AG04450 (cell line): ENCODE data around the gene BMP10. TPM values are rescaled to one million over a fixed set of nuclear protein-coding genes. Genes with fewer than 3 reads are reported as not detected.
A peak's percentile ranks its signal among the peaks of the same experiment; 100 is the strongest.

Experiments used
- CTCF ChIA-PET: fragments of 300-600, 350-600 bp; formaldehyde crosslinking; extraction: SDS; loops from one replicate; lab custom pipeline; 2022; ENCODE audit warnings: antibody characterized with exemption, inconsistent platforms; lab: Charles Lee
- POLR2A ChIA-PET: fragments of 350-600 bp; formaldehyde crosslinking; extraction: SDS; loops from one replicate; lab custom pipeline; 2021; ENCODE audit warnings: antibody characterized with exemption, inconsistent platforms; lab: Yijun Ruan, JAX
- DNase-seq: peaks from one replicate; pipeline ENCODE4 v3.0.0-alpha.2; 2011; ENCODE audit warnings: low read depth, low spot score
- H3K27ac ChIP-seq: one replicate; pipeline ENCODE4 v1.5.1; 2012; ENCODE audit warnings: low read depth, low read length, control low read depth
- H3K27me3 ChIP-seq: one replicate; pipeline ENCODE4 v1.6.0; 2012; ENCODE audit warnings: low read length; ENCODE audit not compliant: control insufficient read depth, insufficient read depth
- H3K4me3 ChIP-seq: 2 replicates; pipeline ENCODE4 v1.5.1; 2011; ENCODE audit warnings: mild to moderate bottlenecking, low read depth, low read length, control low read depth
- H3K9me3 ChIP-seq: 2 replicates; pipeline ENCODE4 v1.5.1; 2012; ENCODE audit warnings: low read length; ENCODE audit not compliant: control insufficient read depth, insufficient read depth
- CTCF ChIP-seq: IDR thresholded peaks from 2 replicates; pipeline ENCODE4 v1.5.1; 2011; ENCODE audit warnings: low read depth, low read length, control low read depth, inconsistent platforms
- polyA plus RNA-seq: library from polyadenylated mRNA; depleted of rRNA; stranded (reverse); fragments of >200 nt; gene quantifications from 2 replicates; pipeline ENCODE4 v1.2.3, GENCODE V29; 2011

The BMP10 gene
- polyA plus RNA-seq, 1 experiment = not detected

- Histone ChIP-seq H3K4me3 (no peak overlapping the region), H3K9me3 (no peaks in the 10 kb centered on the region), H3K27me3 (no peaks in the 10 kb centered on the region), H3K27ac (peak overlapping the region; percentile 66)
- ChIA-PET POLR2A (interaction anchor here (0.7 to 1.3 kb wide), 2 partner anchors 10 to 390 kb away, joined by 3 to 4 read pairs; no protein-coding TSS in a partner anchor), CTCF (interaction anchor here (1.2 to 2.7 kb wide), 2 partner anchors 78 to 95 kb away, joined by 4 to 9 read pairs; no protein-coding TSS in a partner anchor)
- no peak for DNase-seq
- no peak for TF ChIP-seq CTCF
Measured at GRCh38 chr2:68829749-68830148, 41.4 kb downstream of the BMP10 start.

- POLR2A ChIA-PET = interaction anchor here (0.7 to 1.3 kb wide), 2 partner anchors 9 to 391 kb away, joined by 3 to 4 read pairs; no protein-coding TSS in a partner anchor
- peak overlapping the region; percentile 66 for H3K27ac ChIP-seq
Measured at GRCh38 chr2:68828887-68829708, 42.1 kb downstream of the BMP10 start.

GRCh38 chr2:68827666-68828065 is 43.5 kb downstream of the BMP10 start:
- Histone ChIP-seq H3K9me3 (no peaks in the 10 kb centered on the region), H3K27me3 (no peaks in the 10 kb centered on the region), H3K4me3 (no peak overlapping the region), H3K27ac (no peak overlapping the region)
- POLR2A ChIA-PET = no interaction called here
- no peak for TF ChIP-seq CTCF
- CTCF ChIA-PET = no interaction called here
- DNase-seq = no peak

More at GRCh38 chr2:68828887-68829708, 42.1 kb downstream of the BMP10 start:
- Histone ChIP-seq H3K4me3 (no peak overlapping the region), H3K9me3 (no peaks in the 10 kb centered on the region), H3K27me3 (no peaks in the 10 kb centered on the region)
- TF ChIP-seq CTCF = no peak
- peak; percentile 88 for DNase-seq
- CTCF ChIA-PET = interaction anchor here (1.2 to 2.7 kb wide), 2 partner anchors 77 to 96 kb away, joined by 4 to 9 read pairs; no protein-coding TSS in a partner anchor

GRCh38 chr2:68825866-68826265 is 45.3 kb downstream of the BMP10 start:
- ChIA-PET CTCF (interaction anchor here (2.2 kb wide), 1 partner anchor 100 kb away, joined by 5 read pairs; no protein-coding TSS in a partner anchor), POLR2A (no interaction called here)
- Histone ChIP-seq H3K9me3 (no peaks in the 10 kb centered on the region), H3K27me3 (no peaks in the 10 kb centered on the region), H3K27ac (no peak overlapping the region), H3K4me3 (no peak overlapping the region)
- TF ChIP-seq CTCF = no peak
- no peak for DNase-seq

GRCh38 chr2:68824831-68825230 is 46.4 kb downstream of the BMP10 start:
- no peaks in the 10 kb centered on the region for H3K9me3 ChIP-seq
- H3K27me3 ChIP-seq = no peaks in the 10 kb centered on the region
- CTCF ChIA-PET = interaction anchor here (1.2 to 2.2 kb wide), 2 partner anchors 73 to 101 kb away, joined by 4 to 5 read pairs; no protein-coding TSS in a partner anchor
- TF ChIP-seq CTCF = no peak
- no peak overlapping the region for H3K4me3 ChIP-seq
- DNase-seq = no peak
- H3K27ac ChIP-seq = peak overlapping the region; percentile 31
- POLR2A ChIA-PET = interaction anchor here (0.6 kb wide), 1 partner anchor 84 kb away, joined by 3 read pairs; no protein-coding TSS in a partner anchor
